Left colon (tissue), 2 donors: ENCODE measurements around the gene NEB. TPM values are rescaled to one million over a fixed set of nuclear protein-coding genes. Genes with fewer than 3 reads are reported as not detected.

Experiments
- ATAC-seq: fragments of 200-7000 bp; cut with Tn5 transposase; one replicate; pipeline ENCODE4 v1.9.1; 2020; ENCODE audit warnings: mild to moderate bottlenecking, moderate library complexity
- DNase-seq, 2 donors: peaks; one replicate each; pipeline ENCODE4 v3.0.0-alpha.2; 2020
- intact Hi-C, 2 donors: fragments of 100-400 bp; cut with DNase I in 1 of 2; cut with micrococcal nuclease in 1 of 2; formaldehyde crosslinking; loops; one replicate each; pipeline versions ENCODE4 v1.11.2 to v1.14.0; 2022; cut with DNase I, micrococcal nuclease
- total RNA-seq, 2 donors: library from RNA; stranded (reverse); fragmentation: NEBNext Ultra II Directional; extraction: Animal tissue kit (Norgen Biotek cat#: 25700); gene quantifications; one replicate each; pipeline ENCODE4 v1.2.1, GENCODE V29; 2021
- donor health status: DM: no; HTN: no; CAD: no.
- donor health status: DM: yes; HTN: yes; CAD: no.

The NEB gene
- total RNA-seq, 2 donors from 2014 or later: 0.18 to 0.20 TPM

GRCh38 chr2:151476287-151476686 lies 258.0 kb downstream of the NEB start:
- DNase-seq (no peak), ATAC-seq (no peak)
- intact Hi-C loops: no loop called here

- intact Hi-C loops: no loop called here
- no peak for DNase-seq
- ATAC-seq: no peak
These were observed 259.2 kb downstream of the NEB start for GRCh38 chr2:151475071-151475470.

GRCh38 chr2:151472966-151473365 lies 261.3 kb downstream of the NEB start:
- ATAC-seq: no peak
- DNase-seq: no peak
- intact Hi-C loops: no loop called here

- DNase-seq: no peak
- ATAC-seq: no peak
- intact Hi-C loops: no loop called here
These were observed 263.7 kb downstream of the NEB start for GRCh38 chr2:151470556-151470955.

GRCh38 chr2:151465771-151466170 lies 268.5 kb downstream of the NEB start:
- intact Hi-C loops: no loop called here
- no peak for ATAC-seq

GRCh38 chr2:151459358-151459757 lies 274.9 kb downstream of the NEB start:
- ATAC-seq (no peak), DNase-seq (no peak)
- intact Hi-C loops: no loop called here

More at GRCh38 chr2:151465771-151466170, 268.5 kb downstream of the NEB start:
- DNase-seq: no peak

GRCh38 chr2:151439127-151439526 lies 295.1 kb downstream of the NEB start:
- DNase-seq (peak; percentile 73 to 76), ATAC-seq (peak; percentile 96)
- intact Hi-C loops: no loop called here

GRCh38 chr2:151438506-151438905 lies 295.8 kb downstream of the NEB start:
- ATAC-seq (peak; percentile 61), DNase-seq (no peak)
- intact Hi-C loops: no loop called here

GRCh38 chr2:151437630-151438029 lies 296.6 kb downstream of the NEB start:
- ATAC-seq: peak; percentile 6
- DNase-seq: no peak

More at GRCh38 chr2:151437630-151438029, 296.6 kb downstream of the NEB start:
- intact Hi-C loops: no loop called here

Other genes starting within 250 kb of the NEB start
- 10 to 100 TPM; 39.3 to 40.9 TPM for gene ARL5A, start 93.9 kb upstream of the NEB start, total RNA-seq